ENCODE data around the gene ZNF280C. TPM values are rescaled to one million over a fixed set of nuclear protein-coding genes. Genes with fewer than 3 reads are reported as not detected.

Gene ZNF280C
- total RNA-seq, 1 experiment from 2014 or later = 22.0 TPM

GRCh38 chrX:130295519-130296296, 27.0 kb upstream of the ZNF280C start:
- H3K4me3 ChIP-seq (ENCODE audit: low read depth, low read length, poor library complexity, severe bottlenecking) = no peak overlapping the region
- H3K36me3 ChIP-seq (ENCODE audit: insufficient read depth, low read length, poor library complexity, severe bottlenecking) = no peaks in the 10 kb centered on the region
- H3K27me3 ChIP-seq (replicated peaks; ENCODE audit: insufficient read depth, low read depth, low read length, poor library complexity) = no peaks in the 10 kb centered on the region
- ChIA-PET CTCF (interaction anchor here (0.6 kb wide), 1 partner anchor 40 kb away, joined by 4 read pairs; no protein-coding TSS in a partner anchor), POLR2A (ENCODE audit: low non-redundant PET) (no interaction called here)
- H3K27ac ChIP-seq (ENCODE audit: low read depth, low read length, poor library complexity, severe bottlenecking) = no peak overlapping the region
- TF ChIP-seq EZH2 (IDR thresholded peaks at IDR 0.05; ENCODE audit: borderline replicate concordance, low read depth, low read length, poor library complexity, severe bottlenecking) = no peak
- TF ChIP-seq, protein P1, sequence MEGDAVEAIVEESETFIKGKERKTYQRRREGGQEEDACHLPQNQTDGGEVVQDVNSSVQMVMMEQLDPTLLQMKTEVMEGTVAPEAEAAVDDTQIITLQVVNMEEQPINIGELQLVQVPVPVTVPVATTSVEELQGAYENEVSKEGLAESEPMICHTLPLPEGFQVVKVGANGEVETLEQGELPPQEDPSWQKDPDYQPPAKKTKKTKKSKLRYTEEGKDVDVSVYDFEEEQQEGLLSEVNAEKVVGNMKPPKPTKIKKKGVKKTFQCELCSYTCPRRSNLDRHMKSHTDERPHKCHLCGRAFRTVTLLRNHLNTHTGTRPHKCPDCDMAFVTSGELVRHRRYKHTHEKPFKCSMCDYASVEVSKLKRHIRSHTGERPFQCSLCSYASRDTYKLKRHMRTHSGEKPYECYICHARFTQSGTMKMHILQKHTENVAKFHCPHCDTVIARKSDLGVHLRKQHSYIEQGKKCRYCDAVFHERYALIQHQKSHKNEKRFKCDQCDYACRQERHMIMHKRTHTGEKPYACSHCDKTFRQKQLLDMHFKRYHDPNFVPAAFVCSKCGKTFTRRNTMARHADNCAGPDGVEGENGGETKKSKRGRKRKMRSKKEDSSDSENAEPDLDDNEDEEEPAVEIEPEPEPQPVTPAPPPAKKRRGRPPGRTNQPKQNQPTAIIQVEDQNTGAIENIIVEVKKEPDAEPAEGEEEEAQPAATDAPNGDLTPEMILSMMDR (conservative IDR thresholded peaks at IDR 0.05; ENCODE audit: low read depth, low read length) = no peak
- no peak for DNase-seq (ENCODE audit: low spot score)
- no peaks in the 10 kb centered on the region for H3K9me3 ChIP-seq (ENCODE audit: low read depth, low read length, poor library complexity, severe bottlenecking)
- BruUV-seq (replicated peaks) = no TSS peak
- peaks cover 7% of the 10 kb centered on the region for H3K4me1 ChIP-seq (ENCODE audit: insufficient read depth, low read length, poor library complexity, severe bottlenecking)
- intact Hi-C loops (cut with micrococcal nuclease; ENCODE audit: unreplicated experiment) = no loop called here

DNA sequence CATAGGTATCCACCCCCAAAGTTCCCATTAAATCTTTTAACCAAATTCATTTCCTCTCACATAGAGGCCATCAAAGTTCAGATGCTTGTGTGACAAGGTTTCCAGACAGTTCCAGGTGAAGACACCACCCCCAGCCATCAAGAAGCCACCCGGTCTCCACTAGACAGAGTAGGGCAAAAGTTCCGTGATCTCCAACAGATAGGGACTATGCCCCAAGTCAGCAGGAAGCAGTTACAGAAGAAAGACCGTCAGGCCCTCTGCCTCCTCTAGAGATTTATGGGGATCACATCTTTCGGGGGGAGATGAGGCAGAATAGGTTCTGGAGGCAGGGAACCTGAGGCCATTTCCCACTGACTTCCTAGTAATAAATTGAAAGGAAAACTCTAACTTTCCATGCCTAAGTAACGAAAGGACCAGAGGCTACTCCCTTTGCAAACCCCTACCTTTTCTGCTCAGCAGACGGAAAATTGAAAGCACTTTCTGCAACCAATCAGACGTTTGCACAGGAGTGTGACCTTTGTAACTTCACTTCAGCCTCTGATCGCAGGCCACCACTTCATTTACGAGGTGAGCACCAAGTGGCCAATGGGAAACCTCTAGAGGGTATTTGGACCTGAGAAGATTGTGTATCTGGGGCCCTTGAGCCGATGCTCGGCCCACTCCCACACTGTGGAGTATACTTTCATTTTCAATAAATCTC, 18.5 kb upstream of the ZNF280C start:
- CTCF ChIA-PET = no interaction called here
- H3K36me3 ChIP-seq (ENCODE audit: insufficient read depth, low read length, poor library complexity, severe bottlenecking) = no peaks in the 10 kb centered on the region
- POLR2A ChIA-PET (ENCODE audit: low non-redundant PET) = no interaction called here
- intact Hi-C loops (cut with micrococcal nuclease; ENCODE audit: unreplicated experiment) = no loop called here
- H3K27me3 ChIP-seq (replicated peaks; ENCODE audit: insufficient read depth, low read depth, low read length, poor library complexity) = no peaks in the 10 kb centered on the region
- TF ChIP-seq, protein P1 (conservative IDR thresholded peaks at IDR 0.05; ENCODE audit: low read depth, low read length) = no peak
- TF ChIP-seq EZH2 (IDR thresholded peaks at IDR 0.05; ENCODE audit: borderline replicate concordance, low read depth, low read length, poor library complexity, severe bottlenecking) = no peak
- no peaks in the 10 kb centered on the region for H3K9me3 ChIP-seq (ENCODE audit: low read depth, low read length, poor library complexity, severe bottlenecking)
- no TSS peak for BruUV-seq (replicated peaks)
- H3K4me3 ChIP-seq (ENCODE audit: low read depth, low read length, poor library complexity, severe bottlenecking) = no peak overlapping the region
- DNase-seq (ENCODE audit: low spot score) = no peak
- H3K27ac ChIP-seq (ENCODE audit: low read depth, low read length, poor library complexity, severe bottlenecking) = no peak overlapping the region
- H3K4me1 ChIP-seq (ENCODE audit: insufficient read depth, low read length, poor library complexity, severe bottlenecking) = no peaks in the 10 kb centered on the region

DNA sequence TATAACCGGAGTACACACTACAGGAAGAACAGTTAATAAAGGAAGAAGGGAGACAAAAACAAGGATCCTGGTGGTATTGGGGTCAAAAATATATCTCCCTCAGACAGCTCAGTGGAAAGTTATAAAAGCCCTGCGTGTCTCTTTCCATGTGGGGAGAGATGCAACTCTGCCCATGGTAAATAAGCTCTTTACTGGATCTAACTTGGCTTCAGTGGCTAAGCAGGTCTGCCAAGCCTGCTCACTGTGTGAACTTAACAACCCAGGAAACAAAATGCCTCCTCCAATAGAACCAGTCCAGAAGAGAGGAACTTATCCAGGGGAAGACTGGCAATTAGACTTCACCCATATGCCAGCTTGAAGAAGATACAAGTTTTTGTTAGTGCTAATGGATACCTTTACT, 17.0 kb upstream of the ZNF280C start:
- no peak overlapping the region for H3K4me3 ChIP-seq (ENCODE audit: low read depth, low read length, poor library complexity, severe bottlenecking)
- TF ChIP-seq, protein P1 (conservative IDR thresholded peaks at IDR 0.05; ENCODE audit: low read depth, low read length) = no peak
- TF ChIP-seq EZH2 (IDR thresholded peaks at IDR 0.05; ENCODE audit: borderline replicate concordance, low read depth, low read length, poor library complexity, severe bottlenecking) = no peak
- no peak for DNase-seq (ENCODE audit: low spot score)
- no peaks in the 10 kb centered on the region for H3K9me3 ChIP-seq (ENCODE audit: low read depth, low read length, poor library complexity, severe bottlenecking)
- intact Hi-C loops (cut with micrococcal nuclease; ENCODE audit: unreplicated experiment) = no loop called here
- no TSS peak for BruUV-seq (replicated peaks)
- ChIA-PET POLR2A (ENCODE audit: low non-redundant PET) (no interaction called here), CTCF (no interaction called here)
- H3K27me3 ChIP-seq (replicated peaks; ENCODE audit: insufficient read depth, low read depth, low read length, poor library complexity) = no peaks in the 10 kb centered on the region
- H3K4me1 ChIP-seq (ENCODE audit: insufficient read depth, low read length, poor library complexity, severe bottlenecking) = no peaks in the 10 kb centered on the region
- H3K27ac ChIP-seq (ENCODE audit: low read depth, low read length, poor library complexity, severe bottlenecking) = no peak overlapping the region
- H3K36me3 ChIP-seq (ENCODE audit: insufficient read depth, low read length, poor library complexity, severe bottlenecking) = no peaks in the 10 kb centered on the region
